Activated CD4-positive, alpha-beta T cell treated with anti-CD3 and anti-CD28 coated beads, Interleukin-2, Interleukin-4, amounts not matched to agents 100 ng/mL and 50 ng/mL, durations not matched to agents 16 hours and 8 hours (primary cell): Measurements from ENCODE around the gene KRTAP20-4.

Experiments
- DNase-seq: peaks from one replicate; pipeline ENCODE4 v3.0.0-alpha.2; 2020; ENCODE audit warnings: low spot score

The KRTAP20-4 gene

DNA sequence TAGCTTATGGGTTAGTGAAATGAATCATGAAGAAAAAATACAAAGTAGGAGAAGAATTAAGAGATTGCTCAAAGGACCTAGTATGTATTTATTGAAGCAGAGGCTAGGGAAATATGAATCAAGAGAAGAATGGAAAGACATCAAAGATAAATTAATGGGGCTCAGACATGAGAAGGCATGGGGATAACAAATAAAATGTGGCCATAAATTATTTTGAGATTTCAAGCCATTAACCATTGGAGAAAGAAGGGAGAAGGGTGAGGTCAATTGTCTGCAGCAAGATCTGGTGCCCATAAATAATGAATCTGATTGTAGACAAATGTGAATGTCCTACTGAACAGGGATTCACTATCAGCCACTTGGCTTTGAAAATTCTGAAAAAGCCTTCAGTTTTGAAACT lies 32.5 kb downstream of the KRTAP20-4 start:
- DNase-seq: no peak

DNA sequence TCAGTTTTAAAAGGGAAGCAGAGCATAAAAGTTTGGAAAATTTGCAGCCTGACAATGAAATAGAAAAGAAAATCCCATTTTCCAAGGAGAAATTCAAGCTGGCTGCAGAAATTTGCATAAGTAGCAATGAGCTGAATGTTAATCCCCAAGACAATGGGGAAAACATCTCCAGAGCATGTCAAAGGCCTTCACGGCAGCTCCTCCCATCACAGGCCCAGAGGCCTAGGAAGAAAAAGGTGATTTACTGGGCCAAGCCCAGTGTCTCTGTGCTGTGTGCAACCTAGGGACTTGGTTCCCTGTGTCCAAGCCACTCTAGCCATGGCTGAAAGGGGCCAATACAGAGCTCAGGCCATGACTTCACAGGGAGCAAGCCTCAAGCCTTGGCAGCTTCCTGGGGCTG lies 48.3 kb downstream of the KRTAP20-4 start:
- DNase-seq: no peak
